DOHH2 (cell line): Measurements from ENCODE around the gene PTTG1.

Experiments
- CTCF ChIP-seq: fragments of 200-600 bp; sonication (generic); IDR thresholded peaks from one replicate; pipeline ENCODE4 v1.5.1; 2014; ENCODE audit warnings: antibody characterized with exemption, mild to moderate bottlenecking, low read depth, low read length; ENCODE audit not compliant: poor library complexity, severe bottlenecking
- EZH2phosphoT487 ChIP-seq: fragments of 200-600 bp; sonication (generic); IDR thresholded peaks from 2 replicates; pipeline ENCODE4 v1.6.1; 2017; ENCODE audit warnings: borderline replicate concordance, mild to moderate bottlenecking, antibody characterized with exemption, low read length, moderate library complexity, mixed read lengths

GRCh38 chr5:160375166-160375565 is 46.5 kb upstream of the PTTG1 start:
- no peak for TF ChIP-seq CTCF
- no peak for TF ChIP-seq EZH2phosphoT487
